HT1080 (cell line): ENCODE results near the gene SH3BGR. TPM values are rescaled to one million over a fixed set of nuclear protein-coding genes. Genes with fewer than 3 reads are reported as not detected.
"Not testable (repeated sequence)": the region's sequence is repeated elsewhere in the genome, so short reads cannot be mapped to it uniquely, and the experiment has no call there.

Experiments used
- DNase-seq: peaks from one replicate; pipeline ENCODE4 v3.0.0-alpha.2; 2015; ENCODE audit warnings: low read depth
- small RNA-seq: library from RNA; depleted of rRNA; stranded (forward); fragments of <200 nt; gene quantifications from one replicate; pipeline ENCODE3, GENCODE V24; 2014
- total RNA-seq: library from RNA; depleted of rRNA; stranded (reverse); fragments of >200 nt; shearing (Covaris generic); gene quantifications from 2 replicates; pipeline ENCODE4 v1.2.3, GENCODE V29; 2014; rRNA removed

Gene SH3BGR
- total RNA-seq, 1 experiment from 2014 or later, result 0.31 TPM

DNA sequence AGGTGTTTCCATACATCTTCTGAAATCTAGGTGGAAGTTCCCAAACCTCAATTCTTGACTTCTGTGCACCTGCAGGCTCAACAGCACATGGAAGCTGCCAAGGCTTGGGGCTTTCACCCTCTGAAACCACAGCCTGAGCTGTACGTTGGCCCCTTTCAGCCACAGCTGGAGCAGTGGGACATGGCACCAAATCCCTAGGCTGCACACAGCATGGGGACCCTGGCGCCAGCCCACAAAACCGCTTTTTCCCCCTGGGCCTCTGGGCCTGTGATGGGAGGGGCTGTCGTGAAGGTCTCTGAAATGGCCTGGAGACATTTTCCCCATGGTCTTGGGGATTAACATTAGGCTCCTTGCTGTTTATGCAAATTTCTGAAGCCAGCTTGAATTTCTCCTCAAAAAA lies 88.6 kb downstream of the SH3BGR start:
- not testable (repeated sequence) for DNase-seq

DNA sequence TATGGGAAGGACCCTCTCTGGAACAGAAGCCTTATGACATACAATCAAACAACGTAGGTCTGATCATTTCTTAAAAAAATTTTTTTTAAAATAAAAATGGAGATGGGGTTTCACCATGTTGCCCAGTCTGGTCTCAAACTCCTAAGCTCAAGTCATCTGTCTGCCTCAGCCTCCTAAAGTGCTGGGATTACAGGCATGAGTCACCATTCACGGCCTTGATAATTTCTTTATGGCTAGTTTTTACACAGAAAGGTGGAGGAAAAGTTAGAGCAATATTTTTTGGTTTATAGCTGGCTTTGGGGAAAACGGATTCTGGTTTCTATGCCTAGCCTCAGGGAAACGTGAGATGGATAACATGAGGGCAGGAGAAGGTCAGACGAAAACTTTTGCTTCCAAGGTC lies 91.0 kb downstream of the SH3BGR start:
- no peak for DNase-seq

DNA sequence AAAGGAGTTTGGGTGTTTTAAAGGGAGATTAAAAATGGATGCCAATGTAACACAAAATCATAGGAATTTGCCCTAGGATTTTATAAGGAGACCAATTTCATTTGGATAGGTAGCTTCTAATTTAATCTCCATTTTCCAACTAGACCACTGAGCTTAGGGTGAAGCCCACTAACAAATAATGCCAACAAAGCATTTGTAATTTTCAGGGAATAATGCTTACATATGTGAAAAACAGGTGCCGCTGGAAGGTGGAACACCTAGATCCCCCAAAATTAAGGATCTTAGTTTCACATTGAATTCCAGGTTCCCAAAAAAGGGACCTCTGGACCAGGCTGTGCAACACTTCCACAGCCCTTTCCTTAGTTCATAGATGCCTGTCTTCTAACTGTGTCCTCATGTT lies 94.8 kb downstream of the SH3BGR start:
- DNase-seq, result no peak

DNA sequence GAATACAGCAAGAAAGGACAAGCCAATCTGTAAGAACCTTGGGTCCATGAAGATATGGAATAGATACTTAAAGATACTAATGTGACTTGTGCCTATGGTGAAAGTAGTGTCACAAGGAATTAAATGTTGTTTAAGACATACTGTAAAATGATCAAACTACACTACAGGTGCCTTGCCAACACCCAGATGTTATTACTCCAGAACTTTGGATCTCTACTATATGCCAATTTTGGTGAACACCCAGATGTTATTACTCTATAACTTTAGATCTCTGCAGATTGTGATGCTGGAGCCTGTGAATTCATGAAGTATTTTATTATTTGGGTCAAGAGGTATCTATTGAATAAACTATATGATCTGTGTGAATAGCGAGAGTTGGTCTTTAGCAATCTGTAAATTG lies 101.1 kb downstream of the SH3BGR start:
- DNase-seq, result no peak

DNA sequence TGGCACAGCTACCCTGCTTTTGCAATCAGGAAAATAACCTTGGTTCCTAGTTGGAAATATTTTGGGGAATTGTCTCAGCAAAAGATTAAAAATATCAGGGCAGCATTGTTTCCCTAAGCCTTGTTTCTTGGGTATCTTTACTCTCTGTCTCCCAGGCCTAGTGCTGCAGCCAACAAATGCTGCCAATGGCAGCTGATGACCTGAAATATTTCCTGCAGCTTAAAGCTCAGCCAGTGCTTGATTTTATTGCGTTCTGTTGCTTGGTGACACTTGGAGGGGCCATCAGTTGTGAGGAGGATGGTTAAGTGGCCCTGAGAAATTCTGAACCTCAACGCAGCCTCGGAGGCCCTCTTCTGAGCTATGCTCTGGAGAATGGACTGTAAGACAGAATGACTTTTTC lies 101.6 kb downstream of the SH3BGR start:
- DNase-seq, result no peak

DNA sequence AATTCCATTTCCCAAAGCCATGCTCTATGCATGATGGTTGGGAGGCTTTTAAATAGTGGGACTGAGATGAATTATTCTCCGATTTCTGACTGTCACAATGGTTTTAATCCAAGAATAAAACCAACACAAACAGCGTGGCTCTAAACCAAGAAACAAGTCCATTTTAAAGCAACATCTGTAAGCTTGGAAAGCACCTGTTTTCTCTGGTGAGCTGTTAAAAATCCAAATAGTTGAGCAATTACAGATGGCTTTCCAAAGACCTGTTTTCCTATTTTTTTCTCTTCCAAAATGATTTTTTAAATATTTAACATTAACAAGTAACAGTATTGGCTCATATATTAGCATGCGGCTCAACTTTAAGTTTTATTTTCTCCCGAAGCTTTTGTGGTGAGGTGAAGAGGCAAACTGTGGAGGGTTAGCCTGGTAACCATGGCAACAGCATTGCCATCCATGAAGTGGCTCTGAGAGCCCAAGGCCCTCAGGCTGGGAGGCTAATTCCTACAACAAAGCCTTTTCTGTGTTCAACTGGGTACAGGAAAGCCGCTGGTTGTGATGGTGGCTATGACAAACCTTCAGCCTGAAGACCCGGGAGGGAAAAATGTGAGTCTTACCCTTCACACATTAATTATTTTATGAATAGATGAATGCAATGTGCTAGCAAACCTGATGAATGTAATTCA lies 104.3 kb downstream of the SH3BGR start:
- peak; percentile 29 for DNase-seq

DNA sequence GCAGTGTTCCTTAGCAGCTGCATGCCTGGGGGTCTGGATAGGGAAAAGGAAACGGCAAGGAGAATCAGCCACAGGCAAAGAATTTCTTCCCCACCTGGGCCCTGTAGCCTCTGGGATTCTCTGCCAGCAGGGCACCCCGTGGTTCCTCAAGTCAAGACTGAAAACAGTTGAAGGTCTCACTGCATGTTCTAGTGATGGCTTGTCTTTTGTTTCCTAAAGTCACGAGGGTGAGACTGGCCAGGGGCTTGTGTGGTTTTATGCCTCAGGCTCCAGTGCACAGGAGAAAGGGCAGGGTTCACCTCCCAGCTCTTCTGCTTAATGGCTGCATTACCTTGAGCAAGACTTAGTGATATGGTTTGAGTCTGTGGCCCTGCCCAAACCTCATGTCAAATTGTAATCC lies 107.7 kb downstream of the SH3BGR start:
- no peak for DNase-seq

DNA sequence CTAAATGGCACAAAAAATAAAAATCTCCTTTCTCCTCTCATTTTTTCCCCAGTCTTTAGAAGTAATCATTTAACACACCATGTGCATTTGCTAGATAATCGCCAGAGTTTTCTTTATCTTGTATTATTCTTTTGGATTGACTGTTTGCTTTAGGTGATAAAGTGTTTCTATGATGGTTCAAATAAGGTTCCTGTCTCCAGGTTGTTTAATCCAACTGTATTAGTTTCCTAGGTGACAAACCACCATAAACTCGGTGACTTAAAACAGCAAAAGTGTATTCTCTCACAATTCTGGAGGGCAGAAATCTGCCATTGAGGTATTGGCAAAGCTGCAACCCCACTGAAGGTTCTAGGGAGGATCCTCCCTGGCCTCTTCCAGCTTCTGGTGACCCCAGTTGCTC lies 109.4 kb downstream of the SH3BGR start:
- no peak for DNase-seq

DNA sequence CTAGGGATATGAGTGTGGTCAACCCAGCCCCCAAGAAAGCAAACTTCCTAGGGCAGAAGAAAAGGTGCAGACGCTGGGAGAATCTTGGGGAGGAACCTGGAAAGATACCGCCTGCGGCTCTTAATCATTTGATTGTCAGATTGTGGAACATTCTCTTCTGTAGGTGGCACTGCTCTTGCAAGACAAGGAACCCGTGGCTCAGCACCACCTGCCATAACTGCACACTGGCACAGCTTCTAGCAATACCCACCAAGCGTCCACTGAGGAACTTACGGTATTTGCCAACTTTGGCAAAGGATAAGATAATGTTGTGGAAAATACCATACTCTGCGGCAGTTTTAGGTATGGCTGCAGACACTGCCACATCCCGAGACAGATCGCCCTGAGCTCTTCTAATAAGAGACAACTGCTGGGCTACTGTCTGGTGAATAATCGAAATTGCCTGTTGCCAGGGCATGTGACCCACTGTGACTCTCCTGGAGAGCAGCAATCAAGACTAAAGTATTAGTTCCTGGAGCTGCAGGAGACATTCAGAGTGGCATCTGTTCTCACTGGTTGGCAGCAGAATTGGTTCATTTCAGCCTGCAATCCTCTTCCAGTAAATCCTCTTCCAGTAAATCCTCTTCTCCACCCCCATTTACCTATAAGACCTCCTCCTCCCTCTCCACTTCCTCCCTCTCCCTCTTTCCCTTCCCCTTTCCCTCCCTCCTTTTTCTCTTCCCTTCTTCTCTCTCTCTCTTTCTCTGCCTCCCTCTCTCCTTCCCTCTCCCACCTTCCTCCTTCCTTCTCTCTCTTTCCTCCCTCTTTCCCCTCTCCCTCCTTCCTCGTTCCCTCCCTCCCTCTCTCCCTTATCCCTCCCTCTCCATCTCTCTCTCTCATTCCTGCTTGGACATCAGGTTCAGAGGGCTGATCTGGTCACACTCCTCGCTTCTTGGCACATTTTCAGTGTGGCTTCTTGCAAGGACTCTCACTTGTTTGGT lies 111.3 kb downstream of the SH3BGR start:
- DNase-seq, result no peak

DNA sequence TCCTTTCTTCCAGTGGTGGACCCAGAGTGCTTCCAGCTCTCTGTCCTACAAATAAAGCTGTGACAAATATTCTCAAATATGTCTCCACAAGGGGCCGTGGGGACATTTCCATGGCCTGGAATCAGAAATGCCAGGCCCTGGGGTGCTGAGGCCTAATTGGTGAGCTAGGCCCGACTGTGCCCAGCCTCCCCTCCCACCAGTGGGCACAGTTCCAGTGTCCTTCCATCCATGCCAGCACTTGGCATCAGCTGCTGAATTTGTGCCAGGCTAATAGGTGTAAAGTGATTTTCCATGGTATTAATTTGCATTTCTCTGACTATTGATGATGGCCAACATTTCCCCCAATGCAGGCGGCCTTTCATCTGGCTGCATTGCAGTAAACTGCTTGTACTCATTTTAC lies 112.4 kb downstream of the SH3BGR start:
- no peak for DNase-seq

Small RNA genes within 50 kb of the gene (small RNA-seq; reads per million reads assigned to genes)
- not detected for gene MIR6508

Other genes starting within 250 kb of the SH3BGR start
- 12.6 and 14.6 TPM in 2 replicates for gene BRWD1, start 138.3 kb upstream of the SH3BGR start, total RNA-seq
- gene HMGN1, start 102.9 kb upstream of the SH3BGR start, total RNA-seq, result 152 and 165 TPM in 2 replicates
- gene LCA5L, start 6.2 kb upstream of the SH3BGR start, total RNA-seq, result 0.03 and 0.20 TPM in 2 replicates
- 2.2 and 3.5 TPM in 2 replicates for gene B3GALT5, start 161.0 kb downstream of the SH3BGR start, total RNA-seq